IgD-negative memory B cell (primary cell): Measurements from ENCODE around the gene BTNL8. TPM values are rescaled to one million over a fixed set of nuclear protein-coding genes. Genes with fewer than 3 reads are reported as not detected.

Experiments used
- H3K27ac Mint-ChIP-seq, 3 donors: one replicate each; pipeline ENCODE4 v1.8.0; 2020 to 2022; ENCODE audit warnings: mild to moderate bottlenecking in 3 of 3, mixed read lengths in 3 of 3, moderate library complexity in 1 of 3
- H3K27me3 Mint-ChIP-seq: one replicate; pipeline ENCODE4 v1.8.0; 2021; ENCODE audit warnings: mixed read lengths
- H3K36me3 Mint-ChIP-seq: one replicate; pipeline ENCODE4 v1.8.0; 2020; ENCODE audit warnings: mild to moderate bottlenecking, mixed read lengths
- H3K4me1 Mint-ChIP-seq, 3 donors: one replicate each; pipeline ENCODE4 v1.8.0; 2020 to 2022; ENCODE audit warnings: mixed read lengths in 3 of 3, mild to moderate bottlenecking in 1 of 3
- H3K4me3 Mint-ChIP-seq, 4 donors: one replicate each; pipeline ENCODE4 v1.8.0; 2020 to 2022; ENCODE audit warnings: mild to moderate bottlenecking in 4 of 4, mixed read lengths in 4 of 4, moderate library complexity in 3 of 4
- H3K9me3 Mint-ChIP-seq, 3 donors: one replicate each; pipeline ENCODE4 v1.8.0; 2020 to 2021; ENCODE audit warnings: mixed read lengths in 3 of 3, mild to moderate bottlenecking in 1 of 3
- polyA plus RNA-seq: library from polyadenylated mRNA; unstranded; fragments of 300-500 nt; fragmentation: Illumina TruSeq; gene quantifications from one replicate; pipeline ENCODE4 v1.2.3, GENCODE V29; 2021

Gene BTNL8
- polyA plus RNA-seq, 1 donor from 2014 or later: not detected

- Mint-ChIP-seq H3K4me1 (peaks cover 0 to 3% (median 0%) of the 10 kb centered on the region in 3 donors), H3K4me3 (no peak overlapping the region), H3K9me3 (peaks cover 0 to 3% (median 2%) of the 10 kb centered on the region in 3 donors), H3K36me3 (peaks cover 3% of the 10 kb centered on the region), H3K27ac (no peak overlapping the region), H3K27me3 (peaks cover 11% of the 10 kb centered on the region)
Measured at GRCh38 chr5:180909782-180910181, 10.8 kb downstream of the BTNL8 start.

- Mint-ChIP-seq H3K36me3 (peaks cover 3% of the 10 kb centered on the region), H3K9me3 (peaks cover 0 to 3% (median 2%) of the 10 kb centered on the region in 3 donors), H3K27ac (no peak overlapping the region), H3K4me3 (no peak overlapping the region), H3K27me3 (peaks cover 11% of the 10 kb centered on the region), H3K4me1 (peaks cover 0 to 3% (median 0%) of the 10 kb centered on the region in 3 donors)
Measured at GRCh38 chr5:180910182-180910581, 11.2 kb downstream of the BTNL8 start.

DNA sequence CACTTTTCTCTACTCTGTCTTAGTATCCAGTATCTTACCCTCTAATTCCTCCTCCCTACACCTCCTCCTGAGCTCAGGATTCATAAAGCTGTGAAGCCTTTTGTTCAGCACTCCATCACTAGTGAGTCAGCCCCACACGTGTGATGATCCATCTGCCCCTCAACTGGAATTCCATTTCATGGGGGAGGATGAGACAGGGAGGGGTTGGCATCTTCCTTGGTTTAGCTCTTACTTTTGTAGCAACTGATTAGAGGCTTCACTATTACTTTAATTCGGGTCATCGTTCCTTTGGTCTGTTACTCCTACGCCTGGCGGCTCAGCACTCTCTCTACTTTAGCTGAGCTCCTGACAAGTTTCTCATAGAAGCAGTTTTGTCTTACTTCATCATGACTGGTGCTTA is 11.8 kb downstream of the BTNL8 start:
- peaks cover 0 to 4% (median 1%) of the 10 kb centered on the region in 3 donors for H3K9me3 Mint-ChIP-seq
- H3K36me3 Mint-ChIP-seq: peaks cover 3% of the 10 kb centered on the region
- peaks cover 10% of the 10 kb centered on the region for H3K27me3 Mint-ChIP-seq
- peak overlapping the region in 1 of 3 donors; percentile 53 for H3K27ac Mint-ChIP-seq
- H3K4me1 Mint-ChIP-seq: peaks cover 0 to 3% (median 0%) of the 10 kb centered on the region in 3 donors
- no peak overlapping the region for H3K4me3 Mint-ChIP-seq

DNA sequence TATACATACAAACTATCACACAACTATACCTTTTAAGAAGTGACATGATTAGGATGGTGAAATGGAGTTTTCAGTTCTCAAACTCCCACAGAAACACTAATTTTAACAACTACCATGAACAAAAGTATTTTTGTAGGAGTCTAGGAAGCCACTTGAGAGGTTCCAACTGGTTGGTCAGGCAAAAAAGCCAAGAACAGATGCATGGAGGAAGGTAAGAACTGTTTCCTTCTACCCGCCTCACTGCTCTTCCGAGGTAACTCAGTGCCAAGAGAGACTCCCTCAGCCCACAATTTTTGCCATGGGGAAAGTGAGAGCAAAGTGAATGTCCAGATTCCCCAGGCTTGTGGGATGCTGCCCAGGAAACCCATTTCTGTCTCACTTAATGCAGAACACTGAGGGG is 15.7 kb downstream of the BTNL8 start:
- Mint-ChIP-seq H3K27ac (no peak overlapping the region), H3K4me3 (no peak overlapping the region), H3K36me3 (peaks cover 3% of the 10 kb centered on the region), H3K9me3 (peaks cover 0 to 5% (median 2%) of the 10 kb centered on the region in 3 donors), H3K4me1 (peaks cover 0 to 3% (median 0%) of the 10 kb centered on the region in 3 donors), H3K27me3 (peaks cover 9% of the 10 kb centered on the region)

- Mint-ChIP-seq H3K36me3 (no peaks in the 10 kb centered on the region), H3K4me3 (no peak overlapping the region), H3K4me1 (no peaks in the 10 kb centered on the region), H3K9me3 (peaks cover 0 to 3% (median 2%) of the 10 kb centered on the region in 3 donors), H3K27me3 (peaks cover 10% of the 10 kb centered on the region), H3K27ac (no peak overlapping the region)
Measured at GRCh38 chr5:180915924-180916323, 17.0 kb downstream of the BTNL8 start.

DNA sequence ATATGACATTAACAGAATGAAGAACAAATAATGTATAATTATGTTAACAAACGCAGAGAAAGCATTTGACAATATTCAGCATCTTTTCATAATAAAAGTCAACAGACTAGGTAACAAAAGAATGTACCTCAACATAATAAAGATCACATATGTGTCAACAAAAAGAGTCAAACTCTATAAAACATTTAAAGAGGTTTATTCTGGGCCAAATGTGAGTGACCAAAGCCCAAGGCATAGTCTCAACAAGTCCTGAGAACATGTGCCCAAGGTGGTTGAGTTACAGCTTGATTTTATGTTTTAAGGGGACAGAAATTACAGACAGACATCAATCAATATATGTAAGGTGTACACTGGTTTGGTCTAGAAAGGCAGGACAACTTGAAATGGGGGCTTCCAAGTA is 19.4 kb downstream of the BTNL8 start:
- peaks cover 10 to 16% (median 11%) of the 10 kb centered on the region in 3 donors for H3K9me3 Mint-ChIP-seq

GRCh38 chr5:180920710-180921109 is 21.8 kb downstream of the BTNL8 start:
- no peaks in the 10 kb centered on the region for H3K36me3 Mint-ChIP-seq
- peaks cover 13 to 17% (median 17%) of the 10 kb centered on the region in 3 donors for H3K9me3 Mint-ChIP-seq
- H3K4me1 Mint-ChIP-seq: no peaks in the 10 kb centered on the region
- H3K27ac Mint-ChIP-seq: no peak overlapping the region
- H3K27me3 Mint-ChIP-seq: peaks cover 15% of the 10 kb centered on the region
- no peak overlapping the region for H3K4me3 Mint-ChIP-seq

More for the DNA sequence above, 19.4 kb downstream of the BTNL8 start:
- Mint-ChIP-seq H3K27ac (no peak overlapping the region), H3K27me3 (peaks cover 13% of the 10 kb centered on the region), H3K36me3 (no peaks in the 10 kb centered on the region), H3K4me3 (no peak overlapping the region), H3K4me1 (no peaks in the 10 kb centered on the region)

GRCh38 chr5:180922932-180923331 is 24.0 kb downstream of the BTNL8 start:
- Mint-ChIP-seq H3K27ac (no peak overlapping the region), H3K4me1 (no peaks in the 10 kb centered on the region), H3K27me3 (peaks cover 12% of the 10 kb centered on the region), H3K36me3 (no peaks in the 10 kb centered on the region), H3K9me3 (peaks cover 18 to 19% (median 19%) of the 10 kb centered on the region in 3 donors), H3K4me3 (no peak overlapping the region)

DNA sequence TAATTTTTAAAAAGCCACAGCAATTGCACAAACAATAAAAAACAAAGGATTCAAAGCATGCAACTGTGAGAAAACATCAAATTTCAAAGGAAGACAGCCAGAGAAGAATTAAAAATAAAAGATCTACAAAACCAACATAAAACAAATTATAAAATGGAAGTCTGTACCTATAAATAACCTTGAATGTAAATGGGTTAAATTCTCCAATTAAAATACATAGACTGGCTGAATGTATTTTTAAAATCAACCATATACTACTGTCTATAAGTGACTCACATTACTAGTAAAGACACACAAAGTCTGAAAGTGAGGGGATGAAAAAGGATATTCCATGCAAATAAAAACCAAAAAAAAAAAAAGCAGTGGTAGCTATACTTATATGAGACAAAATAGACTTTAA is 33.7 kb downstream of the BTNL8 start:
- Mint-ChIP-seq H3K27me3 (peaks cover 4% of the 10 kb centered on the region), H3K27ac (no peak overlapping the region), H3K9me3 (peaks cover 9 to 27% (median 27%) of the 10 kb centered on the region in 3 donors), H3K4me1 (no peaks in the 10 kb centered on the region), H3K4me3 (no peak overlapping the region), H3K36me3 (peaks cover 15% of the 10 kb centered on the region)

- H3K4me1 Mint-ChIP-seq: no peaks in the 10 kb centered on the region
- peaks cover 7% of the 10 kb centered on the region for H3K27me3 Mint-ChIP-seq
- H3K27ac Mint-ChIP-seq: no peak overlapping the region
- H3K9me3 Mint-ChIP-seq: peaks cover 9 to 38% (median 31%) of the 10 kb centered on the region in 3 donors
- no peak overlapping the region for H3K4me3 Mint-ChIP-seq
- peaks cover 19% of the 10 kb centered on the region for H3K36me3 Mint-ChIP-seq
Measured at GRCh38 chr5:180935203-180935602, 36.2 kb downstream of the BTNL8 start.

DNA sequence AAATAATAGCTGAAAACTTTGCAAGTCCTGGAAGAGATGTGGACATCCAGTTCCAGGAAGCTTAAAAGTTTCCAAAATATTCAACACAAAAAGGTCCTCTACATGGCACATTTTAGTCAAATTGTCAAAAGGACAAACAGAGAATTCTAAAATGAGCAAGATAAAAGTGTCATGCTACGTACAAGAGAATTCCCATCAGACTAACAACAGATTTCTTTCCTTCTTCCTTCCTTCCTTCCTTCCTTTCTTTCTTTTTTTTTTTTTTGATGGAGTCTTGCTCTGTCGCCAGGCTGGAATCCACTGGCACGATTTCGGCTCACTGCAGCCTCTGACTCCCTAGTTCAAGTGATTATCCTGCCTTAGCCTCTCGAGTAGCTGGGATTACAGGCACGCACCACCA is 39.3 kb downstream of the BTNL8 start:
- peaks cover 16% of the 10 kb centered on the region for H3K36me3 Mint-ChIP-seq
- no peaks in the 10 kb centered on the region for H3K4me1 Mint-ChIP-seq
- no peak overlapping the region for H3K27ac Mint-ChIP-seq
- H3K27me3 Mint-ChIP-seq: peaks cover 11% of the 10 kb centered on the region
- no peak overlapping the region for H3K4me3 Mint-ChIP-seq
- H3K9me3 Mint-ChIP-seq: peaks cover 9 to 33% (median 21%) of the 10 kb centered on the region in 3 donors

GRCh38 chr5:180950291-180950949 is 51.5 kb downstream of the BTNL8 start:
- Mint-ChIP-seq H3K27ac (no peak overlapping the region), H3K36me3 (peaks cover 4% of the 10 kb centered on the region), H3K4me3 (no peak overlapping the region), H3K27me3 (peaks cover 3% of the 10 kb centered on the region), H3K4me1 (peaks cover 0 to 3% (median 1%) of the 10 kb centered on the region in 3 donors), H3K9me3 (peaks cover 0 to 6% (median 1%) of the 10 kb centered on the region in 3 donors)

GRCh38 chr5:180959661-180960060 is 60.7 kb downstream of the BTNL8 start:
- H3K36me3 Mint-ChIP-seq: peaks cover 2% of the 10 kb centered on the region
- H3K9me3 Mint-ChIP-seq: no peaks in the 10 kb centered on the region
- no peak overlapping the region for H3K27ac Mint-ChIP-seq
- peaks cover 0 to 3% (median 2%) of the 10 kb centered on the region in 3 donors for H3K4me1 Mint-ChIP-seq
- peaks cover 17% of the 10 kb centered on the region for H3K27me3 Mint-ChIP-seq
- H3K4me3 Mint-ChIP-seq: no peak overlapping the region

GRCh38 chr5:180960209-180960608 is 61.2 kb downstream of the BTNL8 start:
- H3K9me3 Mint-ChIP-seq: no peaks in the 10 kb centered on the region
- no peak overlapping the region for H3K4me3 Mint-ChIP-seq
- no peak overlapping the region for H3K27ac Mint-ChIP-seq
- H3K27me3 Mint-ChIP-seq: peaks cover 17% of the 10 kb centered on the region
- H3K4me1 Mint-ChIP-seq: peaks cover 0 to 2% (median 2%) of the 10 kb centered on the region in 3 donors
- H3K36me3 Mint-ChIP-seq: peaks cover 2% of the 10 kb centered on the region

DNA sequence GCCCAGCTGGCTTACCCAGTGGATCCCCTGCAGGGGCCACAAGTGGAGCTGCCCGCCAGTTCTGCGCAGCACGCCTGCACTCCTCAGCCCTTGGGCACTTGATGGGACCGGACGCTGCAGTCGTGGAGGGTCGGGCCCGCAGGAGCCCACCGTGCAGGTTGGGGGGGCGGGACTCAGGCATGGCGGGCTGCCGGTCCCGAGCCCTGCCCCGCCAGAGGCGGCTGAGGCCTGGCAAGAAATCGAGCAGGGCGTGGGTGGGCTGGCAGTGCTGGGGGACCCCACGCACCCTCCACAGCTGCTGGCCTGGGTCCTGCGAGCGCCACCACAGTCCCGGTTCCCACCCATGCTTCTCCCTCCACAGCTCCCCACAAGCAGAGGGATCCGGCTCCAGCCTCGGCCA is 70.4 kb downstream of the BTNL8 start:
- no peak overlapping the region for H3K4me3 Mint-ChIP-seq
- H3K4me1 Mint-ChIP-seq: peaks cover 0 to 5% (median 0%) of the 10 kb centered on the region in 3 donors
- no peak overlapping the region for H3K27ac Mint-ChIP-seq
- H3K36me3 Mint-ChIP-seq: no peaks in the 10 kb centered on the region
- H3K27me3 Mint-ChIP-seq: peaks cover 3% of the 10 kb centered on the region
- H3K9me3 Mint-ChIP-seq: peaks cover 0 to 6% (median 0%) of the 10 kb centered on the region in 3 donors

DNA sequence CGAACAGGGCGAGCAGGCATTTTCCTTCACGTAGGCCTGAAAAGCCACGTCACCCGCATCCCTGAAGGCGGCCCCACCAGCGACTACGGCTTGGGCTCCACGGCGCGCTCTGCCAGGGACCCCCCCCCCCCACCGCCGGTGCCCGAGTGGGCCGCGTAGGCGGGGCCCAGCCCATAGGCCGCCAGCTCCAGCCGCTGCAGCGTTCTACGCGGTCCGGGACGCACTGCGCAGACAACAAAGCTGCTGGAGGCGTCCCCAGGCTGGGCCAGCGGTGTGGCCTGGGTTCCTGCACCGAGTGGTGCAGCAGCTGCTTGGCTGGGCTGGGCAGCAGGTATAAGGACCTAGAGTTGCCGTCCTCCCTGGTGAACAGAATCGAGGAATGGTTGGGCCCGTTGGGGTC is 71.4 kb downstream of the BTNL8 start:
- no peak overlapping the region for H3K27ac Mint-ChIP-seq
- H3K4me1 Mint-ChIP-seq: peaks cover 5 to 14% (median 7%) of the 10 kb centered on the region in 3 donors
- no peak overlapping the region for H3K4me3 Mint-ChIP-seq
- H3K27me3 Mint-ChIP-seq: peaks cover 3% of the 10 kb centered on the region
- no peaks in the 10 kb centered on the region for H3K36me3 Mint-ChIP-seq
- H3K9me3 Mint-ChIP-seq: peaks cover 0 to 6% (median 0%) of the 10 kb centered on the region in 3 donors
